Measurements from ENCODE around the gene ROR2.

DNA sequence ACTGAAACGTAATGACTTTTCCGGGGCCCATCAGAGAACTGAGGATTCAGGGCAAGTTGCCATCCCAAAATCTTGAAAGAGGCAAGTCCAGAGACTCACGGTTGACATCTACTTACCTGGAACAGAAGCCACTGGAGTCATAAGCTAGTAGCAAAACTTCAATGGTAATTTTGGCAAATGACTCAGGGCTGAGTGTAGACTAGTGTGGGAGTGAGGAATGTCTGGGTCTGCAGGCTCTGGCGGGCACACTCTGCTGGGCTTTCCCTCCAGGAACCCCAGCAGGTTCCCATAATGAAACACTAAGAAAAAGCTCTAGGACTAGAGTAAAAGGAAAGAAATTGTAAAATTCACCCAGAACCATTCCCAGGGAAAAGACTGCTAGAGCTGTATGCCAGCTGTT lies 403.5 kb downstream of the ROR2 start:
- TF ChIP-seq POLR2AphosphoS5 (IDR thresholded peaks at IDR 0.05; ENCODE audit: low read depth, low read length), result no peak
- no peak for TF ChIP-seq TAF1 (IDR thresholded peaks at IDR 0.05; ENCODE audit: borderline replicate concordance, insufficient read depth, low read length)
- no peak for TF ChIP-seq SIN3A (IDR thresholded peaks at IDR 0.05; ENCODE audit: borderline replicate concordance, insufficient read depth, low read length)
